KOPT-K1 (cell line): Measurements from ENCODE around the gene GNA15.
"Not testable (repeated sequence)": the region's sequence is repeated elsewhere in the genome, so short reads cannot be mapped to it uniquely, and the experiment has no call there.

ENCODE experiments used
- H3K27ac ChIP-seq: fragments of 200-600 bp; sonication (generic); 2 replicates; pipeline ENCODE4 v1.5.1; 2016; ENCODE audit warnings: antibody characterized with exemption, mild to moderate bottlenecking, low read depth, low read length; ENCODE audit not compliant: poor library complexity, severe bottlenecking
- H3K36me3 ChIP-seq: fragments of 200-600 bp; sonication (generic); 2 replicates; pipeline ENCODE4 v1.5.1; 2017; ENCODE audit warnings: antibody characterized with exemption, mild to moderate bottlenecking, low read length, moderate library complexity; ENCODE audit not compliant: insufficient read depth
- H3K9me3 ChIP-seq: fragments of 200-600 bp; sonication (generic); 2 replicates; pipeline ENCODE4 v1.5.1; 2017; ENCODE audit warnings: antibody characterized with exemption, low read length, mild to moderate bottlenecking; ENCODE audit not compliant: insufficient read depth, poor library complexity, severe bottlenecking

GNA15 gene

DNA sequence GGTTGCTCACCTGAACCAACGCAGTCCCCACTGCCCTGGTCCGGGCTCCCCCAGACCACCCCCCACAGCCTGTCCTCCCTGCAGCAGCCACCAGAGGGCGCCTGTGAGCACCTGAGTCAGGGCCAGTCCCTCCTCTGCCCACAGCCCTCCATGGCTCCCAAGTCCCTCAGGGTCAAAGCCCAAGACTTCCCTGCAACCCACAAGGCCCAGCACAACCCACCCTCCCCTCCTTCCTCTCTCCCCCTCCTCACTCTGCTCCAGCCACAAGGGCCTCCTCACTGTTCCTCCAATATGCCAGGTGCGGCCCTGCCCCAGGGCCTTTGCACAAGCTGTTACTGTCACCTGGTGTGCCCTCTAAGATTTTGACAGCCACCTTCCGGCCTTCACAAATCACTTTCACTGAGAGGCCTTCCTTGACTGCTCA lies 10.9 kb downstream of the GNA15 start:
- peak overlapping the region; percentile 62 for H3K27ac ChIP-seq
- H3K36me3 ChIP-seq = peaks cover 90% of the 10 kb centered on the region
- H3K9me3 ChIP-seq = no peaks in the 10 kb centered on the region

GRCh38 chr19:3148503-3148902 lies 12.7 kb downstream of the GNA15 start:
- H3K36me3 ChIP-seq = peaks cover 90% of the 10 kb centered on the region
- H3K9me3 ChIP-seq = no peaks in the 10 kb centered on the region
- H3K27ac ChIP-seq = peak overlapping the region; percentile 99

DNA sequence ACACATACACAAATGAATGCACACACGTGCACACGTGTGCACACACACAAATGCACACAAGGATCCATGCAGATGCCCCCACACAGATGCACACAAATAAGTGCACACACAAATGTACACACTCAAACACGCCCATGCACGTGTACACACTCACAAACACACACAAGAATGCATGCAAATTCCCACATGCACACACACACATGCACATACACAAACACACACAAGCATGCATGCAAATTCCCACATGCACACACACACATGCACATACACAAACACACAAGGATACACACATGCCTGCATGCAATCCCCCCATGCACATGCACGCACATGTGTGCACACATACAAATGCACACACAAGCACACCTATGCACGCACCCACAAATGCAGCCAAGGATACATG lies 13.3 kb downstream of the GNA15 start:
- peak overlapping the region; percentile 99 for H3K27ac ChIP-seq
- no peaks in the 10 kb centered on the region for H3K9me3 ChIP-seq
- peaks cover 90% of the 10 kb centered on the region for H3K36me3 ChIP-seq

GRCh38 chr19:3149526-3150505 lies 14.0 kb downstream of the GNA15 start:
- peak overlapping the region; percentile 99 for H3K27ac ChIP-seq
- no peaks in the 10 kb centered on the region for H3K9me3 ChIP-seq
- H3K36me3 ChIP-seq = peaks cover 94% of the 10 kb centered on the region

- Histone ChIP-seq H3K27ac (peak overlapping the region; percentile 99), H3K36me3 (peaks cover 99% of the 10 kb centered on the region), H3K9me3 (no peaks in the 10 kb centered on the region)
These were observed 15.0 kb downstream of the GNA15 start for GRCh38 chr19:3150739-3151329.

DNA sequence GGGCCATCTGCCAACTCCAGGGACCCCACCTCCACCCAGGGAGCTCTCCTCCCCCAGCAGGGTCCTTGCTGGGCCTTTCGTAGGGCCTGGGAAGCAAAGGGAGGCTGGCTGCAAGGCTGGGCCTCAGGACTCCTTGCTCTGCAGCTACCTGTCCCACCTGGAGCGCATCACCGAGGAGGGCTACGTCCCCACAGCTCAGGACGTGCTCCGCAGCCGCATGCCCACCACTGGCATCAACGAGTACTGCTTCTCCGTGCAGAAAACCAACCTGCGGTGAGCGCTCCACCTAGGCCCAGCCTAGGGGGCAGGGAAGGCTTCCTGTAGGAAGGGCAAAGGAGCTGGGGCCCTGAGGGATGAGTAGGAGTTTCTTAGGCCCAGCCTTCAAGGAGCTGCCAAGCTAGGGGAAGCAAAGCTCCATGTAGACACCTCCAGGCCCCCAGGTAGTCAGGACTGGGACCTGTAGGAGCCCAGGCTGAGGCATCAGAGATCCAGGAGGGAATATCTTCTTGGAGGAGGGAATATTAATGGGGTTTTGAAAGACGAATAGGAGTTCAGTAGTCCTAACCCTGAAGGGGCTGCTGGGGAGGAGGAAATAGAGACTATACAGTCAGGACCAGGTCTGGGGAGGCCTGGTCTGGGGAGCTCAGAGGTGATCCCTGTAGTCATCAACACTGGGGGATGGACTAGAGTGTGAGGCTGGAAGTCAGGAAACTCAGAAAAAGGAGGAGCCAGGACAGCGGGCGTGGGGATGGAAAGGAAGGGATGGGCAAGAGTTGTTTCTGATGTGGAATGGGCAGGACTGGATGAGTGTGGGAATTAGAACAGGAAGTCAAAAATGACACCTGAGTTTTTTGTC lies 16.0 kb downstream of the GNA15 start:
- H3K36me3 ChIP-seq = peaks cover 99% of the 10 kb centered on the region
- H3K9me3 ChIP-seq = no peaks in the 10 kb centered on the region
- peak overlapping the region; percentile 99 for H3K27ac ChIP-seq

DNA sequence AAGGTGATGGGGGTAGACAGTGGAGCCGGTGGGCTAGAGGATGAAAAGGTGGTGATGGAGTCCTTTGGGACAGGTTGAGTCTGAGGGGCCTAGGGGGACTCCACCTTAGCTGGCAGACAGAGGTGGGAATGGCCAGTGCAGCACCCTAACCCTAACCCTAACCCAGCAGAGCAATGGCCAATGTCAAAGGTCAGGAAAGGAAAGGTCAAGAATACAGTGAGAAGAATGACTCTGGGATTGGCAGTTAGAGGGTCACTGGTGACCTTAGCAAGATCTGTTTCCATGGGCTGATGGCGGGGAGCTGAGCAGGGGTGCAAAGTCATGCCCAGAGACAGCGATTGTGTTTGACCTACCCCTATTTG lies 16.6 kb downstream of the GNA15 start:
- Histone ChIP-seq H3K27ac (peak overlapping the region; percentile 99), H3K36me3 (peaks cover 99% of the 10 kb centered on the region), H3K9me3 (no peaks in the 10 kb centered on the region)

DNA sequence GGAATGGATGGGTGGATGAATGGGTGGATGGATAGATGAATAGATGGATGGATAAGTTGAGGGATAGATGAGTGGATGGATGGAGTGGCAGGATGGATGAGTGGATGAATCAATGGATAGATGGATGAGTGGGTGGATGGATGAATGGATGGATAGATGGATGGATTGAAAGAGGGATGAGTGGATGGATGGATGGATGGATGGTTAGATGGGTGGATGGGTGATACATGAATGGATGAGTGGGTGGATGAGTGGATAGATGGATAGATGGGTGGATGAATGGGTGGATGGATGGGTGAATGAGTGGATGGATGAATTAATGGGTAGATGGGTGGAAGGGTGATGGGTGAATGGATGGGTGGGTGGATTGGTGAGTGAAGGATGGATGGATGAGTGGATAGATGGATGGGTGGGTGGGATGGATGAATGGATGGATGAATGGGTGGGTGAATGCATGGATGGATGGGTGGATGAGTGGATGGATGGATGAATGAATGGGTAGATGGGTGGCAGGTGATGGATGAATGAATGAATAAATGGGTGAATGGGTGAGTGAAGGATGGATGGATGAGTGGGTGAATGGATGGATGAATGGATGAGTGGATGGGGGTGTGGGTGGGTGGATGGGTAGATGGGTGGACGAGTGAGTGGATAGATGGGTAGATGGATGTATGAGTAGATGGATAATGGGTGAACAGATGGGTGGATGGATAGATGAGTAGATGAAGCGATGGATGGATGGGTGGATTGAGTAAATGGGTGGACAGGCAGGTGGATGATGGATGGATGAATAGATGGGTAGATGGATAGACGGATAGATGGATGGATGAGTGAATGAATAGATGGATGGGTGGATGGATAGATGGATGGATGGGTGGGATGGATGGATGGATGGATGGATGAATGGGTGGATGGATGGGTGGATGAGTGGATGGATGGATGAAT lies 17.7 kb downstream of the GNA15 start:
- Histone ChIP-seq H3K9me3 (no peaks in the 10 kb centered on the region), H3K36me3 (peaks cover 99% of the 10 kb centered on the region), H3K27ac (peak overlapping the region; percentile 99)

GRCh38 chr19:3154447-3154846 lies 18.6 kb downstream of the GNA15 start:
- H3K9me3 ChIP-seq = not testable (repeated sequence)
- Histone ChIP-seq H3K27ac (peak overlapping the region; percentile 99), H3K36me3 (peaks cover 98% of the 10 kb centered on the region)

- H3K36me3 ChIP-seq = peaks cover 98% of the 10 kb centered on the region
- peak overlapping the region; percentile 99 for H3K27ac ChIP-seq
- no peaks in the 10 kb centered on the region for H3K9me3 ChIP-seq
These were observed 19.3 kb downstream of the GNA15 start for GRCh38 chr19:3154957-3155736.

GRCh38 chr19:3157096-3157845 lies 21.4 kb downstream of the GNA15 start:
- Histone ChIP-seq H3K36me3 (peaks cover 98% of the 10 kb centered on the region), H3K9me3 (no peaks in the 10 kb centered on the region), H3K27ac (peak overlapping the region; percentile 99)

DNA sequence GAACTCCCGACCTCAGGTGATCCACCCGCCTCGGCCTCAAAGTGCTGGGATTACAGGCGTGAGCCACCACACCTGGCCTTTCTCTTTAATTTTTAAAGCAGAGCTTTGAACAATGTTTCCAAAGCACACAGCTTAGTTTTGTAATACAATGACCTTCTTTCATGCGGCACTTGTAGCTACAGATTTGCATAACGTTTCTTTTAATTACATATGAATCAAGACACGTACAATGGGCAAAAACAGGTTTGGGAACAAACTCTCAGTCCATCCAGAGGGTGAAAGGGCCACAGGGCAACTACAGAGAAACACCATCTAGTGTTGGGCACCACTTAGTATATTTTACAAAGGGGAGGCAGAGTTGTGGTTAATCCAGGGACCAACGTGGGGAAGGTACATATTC lies 23.7 kb downstream of the GNA15 start:
- Histone ChIP-seq H3K36me3 (peaks cover 99% of the 10 kb centered on the region), H3K9me3 (no peaks in the 10 kb centered on the region), H3K27ac (peak overlapping the region; percentile 37)

- Histone ChIP-seq H3K9me3 (no peaks in the 10 kb centered on the region), H3K27ac (peak overlapping the region; percentile 37), H3K36me3 (peaks cover 99% of the 10 kb centered on the region)
These were observed 24.4 kb downstream of the GNA15 start for GRCh38 chr19:3160219-3160618.
